ENCODE data around the gene IKBKG.
"Not testable (repeated sequence)": the region's sequence is repeated elsewhere in the genome, so short reads cannot be mapped to it uniquely, and the experiment has no call there.

IKBKG gene

DNA sequence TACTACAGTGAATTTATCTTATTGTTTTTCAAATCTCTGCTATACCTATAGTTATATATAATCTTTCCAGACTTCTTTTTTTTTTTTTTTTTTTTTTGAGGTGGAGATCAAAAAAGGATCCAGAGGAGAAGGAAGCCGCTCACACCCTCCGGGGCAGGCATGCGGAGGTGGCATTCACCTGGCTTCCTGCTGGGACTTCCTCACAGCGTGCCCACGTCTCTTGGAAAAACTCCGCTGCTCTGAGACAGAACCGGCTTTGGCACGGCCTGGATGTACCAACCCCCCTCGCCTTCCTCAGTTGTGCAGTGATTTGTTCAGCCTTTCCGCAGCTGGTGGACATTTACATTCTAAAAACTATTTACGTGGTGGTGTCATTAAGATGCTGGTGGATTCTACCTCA lies 60.6 kb downstream of the IKBKG start:
- not testable (repeated sequence) for DNase-seq

DNA sequence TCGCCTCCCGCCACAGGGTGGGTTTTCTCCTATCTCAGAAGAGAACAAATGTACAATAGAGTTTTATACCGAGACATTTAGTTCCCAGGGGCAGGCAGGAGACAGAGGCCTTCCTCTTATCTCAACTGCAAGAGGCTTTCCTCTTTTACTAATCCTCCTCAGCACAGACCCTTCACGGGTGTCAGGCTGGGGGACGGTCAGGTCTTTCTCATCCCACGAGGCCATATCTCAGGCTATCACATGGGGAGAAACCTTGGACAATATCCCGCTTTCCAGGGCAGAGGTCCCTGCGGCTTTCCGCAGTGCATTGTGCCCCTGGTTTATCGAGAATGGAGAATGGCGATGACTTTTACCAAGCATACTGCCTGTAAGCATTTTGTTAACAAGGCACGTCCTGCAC lies 61.4 kb downstream of the IKBKG start:
- not testable (repeated sequence) for DNase-seq

DNA sequence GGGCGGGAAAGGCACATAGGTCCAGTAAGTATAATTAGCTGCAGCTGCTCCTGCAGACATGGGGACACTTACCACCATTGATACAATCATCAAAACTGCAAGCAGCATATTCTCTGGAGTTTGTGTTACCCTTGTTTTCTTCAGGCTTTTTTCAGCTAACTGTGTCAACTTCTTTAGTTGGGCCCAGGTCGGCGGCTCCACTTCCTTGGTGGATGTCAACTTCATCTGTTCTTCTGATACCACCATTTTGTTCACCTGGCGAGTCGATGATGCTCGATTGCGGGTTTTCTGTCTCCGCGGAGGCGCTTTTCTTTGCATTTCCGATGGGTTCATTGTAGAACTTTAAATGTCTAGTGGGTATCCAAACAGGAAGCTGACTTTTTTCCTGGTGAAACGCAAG lies 63.7 kb downstream of the IKBKG start:
- not testable (repeated sequence) for DNase-seq

DNA sequence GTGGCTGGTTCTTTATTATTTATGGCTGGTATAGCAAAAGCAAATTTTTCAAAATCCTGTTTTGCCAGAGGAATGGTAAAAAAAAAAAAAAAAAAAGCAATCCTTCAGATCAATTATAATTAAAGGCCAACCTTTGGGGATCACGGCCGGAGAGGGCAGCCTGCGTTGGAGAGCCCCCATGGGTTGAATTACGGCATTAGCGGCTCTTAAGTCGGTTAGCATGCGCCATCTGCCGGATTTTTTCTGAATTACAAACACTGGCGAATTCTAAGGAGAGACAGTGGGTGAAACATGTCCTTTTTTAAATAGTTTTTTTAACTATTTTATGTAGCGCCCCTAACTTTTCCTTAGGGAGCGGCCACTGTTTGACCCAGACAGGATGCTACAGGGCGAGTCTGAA lies 66.2 kb downstream of the IKBKG start:
- not testable (repeated sequence) for DNase-seq
